Amniotic stem cell (primary cell): ENCODE measurements around the gene PDCD6IP.
"Not testable (repeated sequence)": the region's sequence is repeated elsewhere in the genome, so short reads cannot be mapped to it uniquely, and the experiment has no call there.

Experiments
- DNase-seq: peaks from one replicate; lab custom pipeline; 2025; lab: John Stamatoyannopoulos, UW

The PDCD6IP gene

DNA sequence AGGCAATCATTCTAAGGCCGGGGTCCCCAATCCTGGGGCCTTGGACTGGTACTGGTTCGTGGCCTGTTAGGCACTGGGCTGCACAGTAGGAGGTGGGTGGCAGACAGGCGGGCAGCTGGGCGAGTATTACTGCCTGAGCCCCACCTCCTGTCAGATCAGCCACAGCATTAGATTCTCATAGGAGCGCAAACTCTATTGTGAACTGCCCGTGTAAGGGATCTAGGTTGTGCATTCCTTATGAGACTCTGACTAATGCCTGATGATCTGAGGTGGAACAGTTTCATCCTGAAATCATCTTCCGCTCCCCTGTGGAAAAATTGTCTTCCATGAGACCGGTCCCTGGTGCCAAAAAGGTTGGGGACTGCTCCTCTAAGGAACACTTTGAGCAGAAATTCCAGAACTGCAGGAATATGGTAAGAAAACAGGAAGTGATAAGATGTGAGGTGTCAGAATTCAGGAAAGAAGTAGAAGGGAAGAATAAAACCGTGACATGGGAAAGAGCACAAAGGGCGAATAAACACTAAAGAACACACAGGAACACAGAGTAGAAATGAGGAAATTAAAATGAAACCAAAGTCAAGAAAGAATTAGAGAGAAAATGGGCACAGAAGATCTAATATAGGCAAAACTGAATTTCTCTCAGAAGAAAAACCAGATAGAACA lies 57.6 kb downstream of the PDCD6IP start:
- no peak for DNase-seq

DNA sequence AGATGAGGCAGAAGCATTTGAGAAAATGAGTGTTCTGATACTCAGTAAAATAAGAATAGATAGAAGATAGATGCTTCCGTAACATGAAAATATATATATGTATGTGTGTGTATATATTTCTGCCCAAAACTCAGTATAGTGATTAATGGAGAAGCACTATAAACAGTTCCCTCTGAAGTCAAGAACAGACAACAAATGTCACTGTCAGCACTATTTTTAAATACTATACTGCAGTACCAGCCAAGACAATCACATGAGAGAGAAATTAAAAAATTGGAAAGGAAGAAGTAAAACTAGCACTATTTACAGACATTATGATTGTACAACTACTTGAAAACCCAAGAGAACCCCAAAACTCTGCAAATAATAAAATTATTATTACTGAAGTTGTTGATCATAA lies 59.3 kb downstream of the PDCD6IP start:
- DNase-seq, result not testable (repeated sequence)

DNA sequence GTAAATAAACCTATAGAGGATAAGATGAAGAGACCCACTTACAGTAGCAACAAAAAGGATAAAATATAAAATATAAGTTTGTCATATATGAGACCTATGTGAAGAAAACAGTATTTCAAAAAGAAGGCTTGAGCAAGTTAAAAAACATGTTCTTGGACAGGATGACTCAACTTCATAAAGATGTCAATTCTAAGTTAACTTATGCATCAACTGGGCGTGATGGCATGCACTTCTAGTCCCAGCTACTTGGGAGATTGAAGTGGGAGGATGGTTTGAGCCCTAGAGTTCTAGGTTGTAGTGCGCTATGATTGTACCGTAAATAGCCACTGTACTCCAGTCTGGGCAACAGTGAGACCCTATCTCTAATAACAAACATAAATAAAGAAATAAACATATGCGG lies 59.7 kb downstream of the PDCD6IP start:
- no peak for DNase-seq

DNA sequence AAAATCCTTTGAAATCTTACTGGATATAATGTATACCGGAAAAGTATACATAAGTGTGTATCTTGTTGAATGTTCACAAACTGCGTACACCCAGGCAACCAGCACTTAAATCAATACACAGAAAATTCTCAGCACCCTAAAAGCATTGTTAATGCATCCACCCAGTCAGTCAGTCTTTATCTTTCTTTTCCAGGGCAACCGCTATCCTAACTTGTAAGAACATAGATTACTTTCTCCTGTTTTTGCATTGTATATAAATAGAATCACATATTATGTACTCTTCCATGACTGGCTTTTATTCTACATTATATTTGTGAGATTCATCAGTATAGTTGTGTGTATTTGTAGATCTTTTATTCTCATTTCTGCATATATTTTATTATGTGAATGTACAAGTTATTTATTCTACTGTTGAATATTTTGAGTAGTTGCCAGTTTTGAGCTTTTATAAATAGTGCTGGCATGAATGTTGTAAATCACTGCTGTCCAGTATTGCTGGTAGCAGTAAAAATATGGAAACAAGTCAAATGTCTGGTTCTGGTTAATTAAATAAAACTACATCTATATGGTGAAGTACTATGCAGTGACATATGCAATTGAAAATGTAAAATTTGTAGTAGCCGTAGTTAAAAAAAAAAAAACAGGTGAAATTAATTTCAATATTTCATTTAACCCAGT lies 62.1 kb downstream of the PDCD6IP start:
- no peak for DNase-seq

DNA sequence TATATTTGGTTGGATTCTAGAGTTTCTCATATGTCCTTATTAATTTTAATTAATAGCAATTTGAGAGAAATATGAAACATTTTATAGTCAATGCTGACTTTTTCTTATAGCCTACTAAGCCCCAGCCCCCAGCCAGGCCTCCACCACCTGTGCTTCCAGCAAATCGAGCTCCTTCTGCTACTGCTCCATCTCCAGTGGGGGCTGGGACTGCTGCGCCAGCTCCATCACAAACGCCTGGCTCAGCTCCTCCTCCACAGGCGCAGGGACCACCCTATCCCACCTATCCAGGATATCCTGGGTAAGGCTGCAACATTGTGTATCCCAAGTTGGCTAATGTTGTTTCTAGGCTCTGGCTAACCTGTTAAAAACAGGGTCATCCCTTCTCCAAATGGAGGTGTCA lies 66.7 kb downstream of the PDCD6IP start:
- no peak for DNase-seq

DNA sequence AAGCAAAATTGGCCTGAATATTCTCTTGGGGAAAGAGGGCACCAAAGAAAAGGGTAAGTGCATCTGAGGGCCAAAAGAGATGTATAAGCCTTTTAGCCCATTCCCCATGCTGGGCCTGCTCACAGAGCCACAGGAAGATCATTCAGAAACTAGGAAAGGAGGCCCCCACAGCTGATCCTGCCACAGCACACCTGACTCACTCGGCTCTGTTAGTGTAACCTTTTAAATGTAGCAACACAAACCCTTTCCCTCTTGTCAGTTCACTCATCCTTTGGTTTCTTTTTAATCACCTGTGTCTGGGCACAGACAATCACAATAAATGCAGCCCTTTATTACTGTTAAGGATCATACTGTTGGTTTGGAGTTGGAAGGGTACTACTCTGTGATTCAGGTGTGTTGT lies 69.9 kb downstream of the PDCD6IP start:
- DNase-seq, result no peak

DNA sequence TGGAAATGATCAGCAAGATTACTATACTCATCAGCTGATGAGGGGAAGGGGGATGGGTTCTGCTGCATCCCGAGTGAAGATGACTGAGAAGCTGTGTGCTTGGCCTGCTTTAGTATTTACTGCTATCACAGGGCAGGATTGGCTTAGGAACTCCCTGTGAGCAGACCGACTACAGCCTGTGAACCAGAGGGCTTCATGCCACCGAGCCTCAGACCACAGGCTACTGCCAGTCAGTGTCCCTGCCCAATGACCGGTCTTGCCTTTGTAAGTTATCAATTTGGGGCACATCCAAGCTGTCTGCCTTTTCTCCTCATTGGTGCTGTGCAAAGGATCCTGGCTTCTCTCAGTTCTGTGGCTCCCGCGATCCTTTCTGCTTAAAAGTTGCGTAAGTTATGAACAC lies 71.5 kb downstream of the PDCD6IP start:
- DNase-seq, result no peak

DNA sequence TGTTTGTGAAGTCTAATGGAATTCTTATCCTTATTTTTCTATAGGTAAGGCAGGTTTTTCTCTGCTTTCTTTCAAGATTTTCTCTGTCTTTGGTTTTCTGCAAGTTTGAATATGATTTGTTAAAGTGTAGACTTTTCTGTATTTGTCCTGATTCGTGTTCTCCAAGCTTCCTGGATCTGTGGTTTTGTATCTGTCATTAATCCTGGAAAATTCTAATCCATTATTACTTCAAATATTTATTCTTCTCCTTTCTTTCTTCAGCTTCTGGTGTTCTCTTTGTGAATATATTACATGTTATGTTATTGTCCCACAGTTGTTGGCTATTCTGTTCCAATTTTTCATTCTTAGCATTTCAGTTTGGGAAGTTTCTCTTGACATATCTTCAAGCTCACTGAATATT lies 76.4 kb downstream of the PDCD6IP start:
- DNase-seq, result no peak

DNA sequence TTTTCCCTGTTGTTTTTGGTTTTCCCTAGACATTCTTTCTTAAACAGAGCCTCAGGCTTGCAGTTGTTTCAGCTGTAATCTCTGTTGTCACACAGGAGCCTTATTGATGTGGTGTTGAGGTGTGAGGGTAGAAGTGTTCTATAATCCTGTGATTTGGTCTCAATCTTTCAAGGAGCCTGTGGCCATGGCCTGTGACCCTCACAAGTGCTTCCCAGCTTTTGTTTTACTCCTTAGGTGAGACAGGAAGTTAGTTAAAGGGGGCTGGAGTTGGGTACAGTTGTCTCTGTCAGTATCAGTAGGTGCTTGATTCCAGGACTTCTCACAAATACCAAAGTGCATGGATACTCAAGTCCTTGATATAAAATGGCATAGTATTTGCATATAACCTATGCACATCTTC lies 77.2 kb downstream of the PDCD6IP start:
- DNase-seq, result no peak

DNA sequence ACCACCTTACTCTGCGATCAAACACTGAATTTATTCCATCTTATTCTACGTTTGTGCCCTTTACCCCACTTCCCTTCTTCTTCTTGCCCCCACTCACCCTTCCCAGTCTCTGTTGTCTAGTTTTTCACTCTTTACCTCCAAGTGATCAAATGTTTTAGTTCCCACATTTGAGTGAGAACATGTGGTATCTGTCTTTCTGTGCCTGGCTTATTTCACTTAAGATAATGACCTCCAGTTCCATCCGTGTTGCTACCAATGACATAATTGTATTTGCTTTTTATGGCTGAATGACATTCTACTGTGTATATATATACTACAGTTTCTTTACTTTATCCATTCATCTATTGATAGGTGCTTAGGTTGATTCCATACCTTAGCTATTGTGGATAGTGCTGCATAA lies 78.8 kb downstream of the PDCD6IP start:
- DNase-seq, result no peak

DNA sequence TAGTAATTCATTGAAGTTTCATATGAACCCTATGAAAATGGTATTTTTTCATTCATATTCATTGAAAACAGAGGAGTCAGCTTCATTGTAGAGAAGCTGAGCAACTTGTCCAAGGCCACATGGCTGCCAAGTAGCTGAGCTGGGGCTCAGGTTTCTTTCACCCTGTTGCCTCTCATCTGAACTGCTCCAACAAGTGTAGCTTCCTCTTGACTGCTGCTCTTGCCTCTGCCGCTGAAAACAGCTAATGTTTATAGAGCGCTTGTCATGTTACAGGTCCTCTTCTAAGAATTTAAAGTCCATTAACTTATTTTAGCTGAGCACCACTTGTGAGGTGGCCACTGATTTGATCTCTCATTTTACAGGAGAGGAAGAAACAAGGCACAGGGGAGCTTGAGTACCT lies 81.1 kb downstream of the PDCD6IP start:
- DNase-seq, result no peak

DNA sequence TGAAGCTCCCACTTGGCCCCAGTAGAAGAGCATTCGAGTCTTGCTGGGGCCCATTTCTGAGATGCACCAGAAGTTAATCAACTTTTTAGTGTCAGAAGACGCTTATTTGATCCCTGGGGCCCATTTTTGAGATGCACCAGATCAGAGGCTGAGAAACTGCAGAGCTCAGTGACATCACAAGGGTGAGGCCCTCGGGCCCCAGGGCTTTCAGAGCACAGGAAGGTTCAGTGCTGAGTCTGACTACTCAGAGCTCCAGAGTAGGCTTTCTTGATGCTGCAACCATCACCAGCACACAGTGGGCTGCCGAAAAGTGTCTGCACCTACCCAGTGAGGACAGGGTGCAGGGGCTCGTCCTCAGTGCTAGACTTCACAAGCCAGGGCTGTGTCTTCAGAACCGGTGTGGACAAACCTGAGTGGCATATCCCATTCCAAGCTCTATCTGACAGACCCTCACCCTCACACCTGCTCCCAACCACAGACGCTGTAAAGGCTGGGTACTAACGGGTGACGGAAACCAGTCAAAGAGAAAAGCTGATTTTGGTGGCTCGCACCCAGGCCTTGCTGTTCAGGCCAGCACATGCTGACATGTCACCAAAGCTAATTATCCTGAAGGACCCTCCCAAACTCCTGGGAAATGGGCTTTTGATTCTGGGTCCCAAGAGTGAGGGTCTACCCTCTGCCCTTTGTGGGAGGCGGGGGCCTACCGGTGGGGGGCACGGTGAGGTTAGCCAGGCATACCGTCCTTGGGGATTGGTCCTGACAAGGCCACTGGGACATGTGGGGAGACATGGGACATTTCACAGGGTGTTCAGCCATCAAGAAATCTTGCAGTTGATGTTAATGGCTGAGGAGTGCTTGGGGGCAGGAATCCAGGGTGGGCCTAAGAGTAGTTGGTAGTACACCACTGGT lies 83.0 kb downstream of the PDCD6IP start:
- no peak for DNase-seq

DNA sequence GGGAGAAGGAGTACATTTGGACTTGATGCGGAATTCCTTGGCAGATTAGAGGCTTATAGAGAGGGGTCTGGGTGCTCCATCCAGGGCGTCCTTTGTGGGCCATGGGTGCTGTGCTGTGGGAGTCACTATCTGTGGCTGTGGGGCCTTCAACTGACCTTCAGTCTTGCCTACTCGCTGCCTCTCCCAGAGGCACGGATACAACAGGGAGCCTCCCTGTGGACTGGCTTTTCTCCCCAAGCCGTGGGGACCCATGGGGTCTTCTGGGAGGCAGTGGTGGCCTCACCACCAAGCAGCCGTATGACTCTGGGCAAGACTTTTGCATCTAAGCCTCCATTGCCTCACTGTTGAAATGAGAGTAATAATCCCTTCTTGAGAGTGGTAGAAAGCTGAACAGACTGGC lies 83.9 kb downstream of the PDCD6IP start:
- DNase-seq, result no peak

DNA sequence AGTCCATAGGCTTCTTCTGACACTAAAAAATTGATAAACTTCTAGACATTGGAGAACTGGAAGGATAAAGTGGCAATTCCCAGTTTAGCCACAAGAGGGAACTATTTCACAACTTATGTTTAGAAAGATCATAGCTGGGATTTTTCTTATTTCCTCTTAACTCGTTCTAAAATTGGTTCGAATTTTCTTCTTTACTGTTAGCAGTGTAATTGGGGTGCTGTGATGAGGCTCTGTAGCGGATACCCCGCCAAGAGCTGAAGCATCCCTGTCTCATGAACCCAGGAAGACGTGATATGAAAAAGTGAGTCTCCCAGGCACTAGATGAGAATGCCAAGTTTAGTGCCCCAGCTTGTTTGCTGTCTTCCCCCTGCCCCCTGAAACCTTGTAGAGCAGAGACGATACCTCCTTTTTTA lies 85.1 kb downstream of the PDCD6IP start:
- peak; percentile 19 for DNase-seq

DNA sequence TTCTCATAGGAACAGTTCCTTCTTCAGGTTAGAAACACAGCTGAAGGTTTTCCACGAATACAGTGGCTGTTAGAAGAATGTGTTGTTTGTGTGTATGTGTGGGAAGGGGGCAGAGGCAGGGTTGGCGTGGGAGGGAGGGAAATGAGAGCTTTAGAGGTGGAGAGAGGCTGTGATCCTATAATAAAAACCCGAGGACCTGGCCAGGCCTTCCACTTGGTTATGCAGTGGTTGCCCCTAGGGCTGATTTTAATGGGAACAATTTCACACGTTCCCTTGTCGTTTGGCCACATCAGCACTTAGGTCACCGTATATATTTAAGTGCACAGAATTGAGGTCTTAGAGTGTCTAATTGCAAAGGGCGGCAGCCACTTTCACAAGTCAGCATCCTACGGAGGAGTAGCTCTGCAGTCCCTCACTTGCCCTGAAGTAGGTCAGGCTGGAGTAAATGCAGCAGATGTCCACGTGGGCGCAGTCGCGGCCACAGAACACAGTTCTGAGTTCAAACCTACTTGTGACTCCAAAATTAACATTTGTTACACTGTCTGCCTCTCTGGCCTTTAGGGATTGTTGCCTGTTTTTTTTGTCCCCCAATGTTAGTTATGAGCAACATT lies 85.6 kb downstream of the PDCD6IP start:
- no peak for DNase-seq

DNA sequence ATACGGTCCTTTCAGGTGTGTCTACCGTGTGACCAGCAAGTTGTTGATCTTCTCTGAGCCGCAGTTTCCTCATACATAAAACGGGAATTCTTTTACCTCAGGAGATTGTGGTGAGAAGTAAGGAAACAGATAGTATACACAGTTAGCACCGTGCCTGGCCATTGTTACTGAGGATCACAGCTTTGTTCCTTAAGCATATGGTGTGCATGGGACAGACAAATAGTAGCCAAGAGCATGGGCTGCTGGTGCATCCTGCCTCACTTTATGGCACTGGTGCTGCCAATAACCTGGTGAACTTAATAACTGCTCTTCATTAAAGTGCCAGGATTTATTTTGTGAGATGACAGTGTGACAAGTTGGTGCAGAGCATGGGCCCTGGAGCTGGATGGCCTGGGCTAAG lies 86.3 kb downstream of the PDCD6IP start:
- no peak for DNase-seq

DNA sequence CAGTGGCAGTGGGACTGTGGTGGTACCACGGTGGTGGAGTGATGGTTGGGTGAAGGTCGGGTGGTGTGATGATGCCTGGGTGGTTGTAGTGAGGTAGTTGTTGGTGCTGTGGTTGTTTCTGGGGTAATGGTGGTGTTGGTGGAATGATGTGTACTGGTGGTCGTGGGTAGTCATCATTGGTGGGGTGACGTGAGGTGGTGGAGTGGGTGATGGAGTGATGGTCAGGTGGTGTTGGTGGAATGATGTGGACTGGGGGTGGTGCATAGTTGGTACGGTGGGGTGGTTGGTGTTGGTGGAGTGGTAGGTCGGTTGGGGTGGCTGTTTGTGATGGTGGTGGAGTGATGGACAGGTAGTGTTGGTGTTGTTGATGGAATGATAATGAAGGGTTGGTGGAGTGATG lies 87.1 kb downstream of the PDCD6IP start:
- no peak for DNase-seq

DNA sequence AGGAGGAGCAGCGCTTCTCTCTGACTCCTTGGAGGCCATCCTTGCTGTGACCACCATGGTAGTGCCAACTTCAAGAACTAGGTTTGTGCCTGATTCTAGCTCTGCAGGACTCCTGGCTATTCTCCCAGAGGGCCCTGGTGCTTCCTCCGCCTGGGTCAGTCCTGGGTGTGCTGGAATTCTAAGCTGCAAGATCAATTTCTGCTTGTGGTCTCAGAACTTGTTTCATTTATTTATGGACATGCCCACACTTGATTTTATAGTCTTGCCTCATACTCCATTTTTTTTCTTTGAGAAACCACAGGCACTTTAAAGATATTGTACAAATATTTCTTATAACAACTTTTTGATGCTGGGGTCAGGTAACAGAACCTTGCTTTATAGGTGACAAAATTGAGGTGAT lies 87.6 kb downstream of the PDCD6IP start:
- no peak for DNase-seq

DNA sequence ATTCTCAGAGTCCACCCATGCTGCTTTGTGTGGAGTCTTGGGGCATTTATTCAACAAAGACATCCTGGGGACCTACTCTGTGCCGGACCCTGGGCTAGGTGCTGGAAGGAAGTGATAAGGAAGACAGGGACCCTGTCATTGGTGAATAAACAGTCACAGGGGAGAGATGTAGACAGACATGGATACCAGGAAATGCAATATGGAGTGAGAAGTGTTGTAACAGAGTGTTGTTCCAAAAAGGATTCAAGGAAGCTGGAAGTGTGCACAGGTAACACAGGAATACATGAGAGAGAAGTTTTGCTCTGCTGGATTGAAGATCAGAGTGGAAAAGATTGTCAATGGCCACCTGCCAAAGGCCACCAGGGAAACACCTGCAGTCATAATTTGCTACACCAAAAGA lies 89.0 kb downstream of the PDCD6IP start:
- no peak for DNase-seq

DNA sequence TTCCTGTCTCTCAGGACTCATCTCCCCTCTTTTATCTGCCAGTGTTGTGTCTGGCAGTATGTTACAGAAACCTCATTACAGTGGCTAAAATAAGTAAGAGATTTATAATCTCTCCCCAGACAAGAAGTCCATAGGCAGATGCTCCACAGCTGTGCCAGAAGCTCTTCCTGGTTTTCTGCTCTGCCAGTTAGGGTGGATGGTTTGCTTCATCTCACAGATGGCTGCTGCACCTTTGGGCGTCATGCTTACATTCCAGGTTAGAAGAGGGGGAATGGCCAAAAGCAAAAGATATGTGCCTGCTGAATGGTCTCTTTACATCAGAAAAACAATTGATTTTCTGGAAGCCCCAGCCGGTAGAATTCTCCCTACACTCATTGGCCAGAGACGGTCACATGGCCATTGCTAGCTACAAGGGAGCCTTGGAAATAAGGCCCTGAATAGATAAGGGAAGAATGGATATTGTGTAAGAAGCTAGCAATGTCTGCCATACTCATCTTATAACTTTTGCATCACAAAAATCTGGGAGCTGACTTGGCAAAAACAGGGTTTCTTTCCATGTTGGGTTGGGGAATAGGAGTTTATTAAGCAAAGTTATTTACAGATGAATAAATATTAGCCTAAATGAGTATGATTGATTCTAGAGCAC lies 91.1 kb downstream of the PDCD6IP start:
- no peak for DNase-seq

DNA sequence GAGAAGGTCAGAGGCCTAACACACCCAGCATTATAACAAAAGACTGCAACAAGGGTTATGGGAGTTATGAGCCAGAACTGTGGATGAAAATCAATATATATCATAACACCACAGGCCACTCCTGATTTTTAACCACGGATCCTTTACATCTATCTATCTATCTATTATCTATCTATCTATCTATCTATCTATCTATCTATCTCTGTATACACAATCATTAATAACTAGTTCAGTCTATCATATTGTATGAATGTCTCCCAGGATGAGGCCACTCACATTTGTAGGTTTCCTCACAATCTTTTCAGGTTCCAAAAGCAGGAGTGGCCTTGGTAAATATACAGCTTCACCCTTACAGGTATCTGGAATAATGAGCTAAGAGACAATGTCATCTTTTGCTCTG lies 94.2 kb downstream of the PDCD6IP start:
- DNase-seq, result no peak

DNA sequence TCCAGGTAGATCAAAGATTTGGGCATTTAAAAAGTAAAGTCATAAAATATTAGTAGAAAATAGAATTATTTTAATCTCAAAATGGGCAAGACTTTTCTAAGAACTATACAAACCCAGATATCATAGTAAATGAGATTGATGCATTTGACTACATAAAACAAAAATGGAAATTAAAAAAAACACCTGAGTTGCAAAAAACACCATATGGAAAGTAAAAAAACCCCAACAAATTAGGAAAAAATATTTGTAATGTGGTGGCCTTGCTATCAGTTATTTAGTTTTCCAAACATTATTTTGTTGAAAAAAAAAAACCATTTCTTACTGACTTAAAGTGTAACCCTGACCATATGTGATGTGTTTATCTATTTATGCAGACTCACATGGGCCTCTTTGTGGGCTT lies 97.2 kb downstream of the PDCD6IP start:
- no peak for DNase-seq
